ENCODE data around the gene CREB5. TPM values are rescaled to one million over a fixed set of nuclear protein-coding genes. Genes with fewer than 3 reads are reported as not detected.
A peak's percentile ranks its signal among the peaks of the same experiment; 100 is the strongest.
"Not testable (repeated sequence)": the region's sequence is repeated elsewhere in the genome, so short reads cannot be mapped to it uniquely, and the experiment has no call there.

CREB5 gene
- total RNA-seq, 1 experiment from 2014 or later: 13.7 TPM

- DNase-seq (ENCODE audit: low spot score): no peak
These were observed 399.5 kb downstream of the CREB5 start for GRCh38 chr7:28811701-28812430.

GRCh38 chr7:28812616-28813015 is 400.3 kb downstream of the CREB5 start:
- DNase-seq (ENCODE audit: low spot score): no peak

- no peak for DNase-seq (ENCODE audit: low spot score)
These were observed 401.1 kb downstream of the CREB5 start for GRCh38 chr7:28813243-28813962.

GRCh38 chr7:28815369-28815927 is 403.1 kb downstream of the CREB5 start:
- DNase-seq (ENCODE audit: low spot score): no peak

GRCh38 chr7:28815928-28816373 is 403.6 kb downstream of the CREB5 start:
- DNase-seq (ENCODE audit: low spot score): no peak

- no peak for DNase-seq (ENCODE audit: low spot score)
These were observed 406.7 kb downstream of the CREB5 start for GRCh38 chr7:28818996-28819395.

- DNase-seq (ENCODE audit: low spot score): no peak
These were observed 411.3 kb downstream of the CREB5 start for GRCh38 chr7:28823582-28823981.

GRCh38 chr7:28825817-28826448 is 413.6 kb downstream of the CREB5 start:
- not testable (repeated sequence) for DNase-seq (ENCODE audit: low spot score)

- DNase-seq (ENCODE audit: low spot score): peak; percentile 89
These were observed 418.5 kb downstream of the CREB5 start for GRCh38 chr7:28830846-28831245.

- no peak for DNase-seq (ENCODE audit: low spot score)
These were observed 420.4 kb downstream of the CREB5 start for GRCh38 chr7:28832669-28833068.

- peak; percentile 51 for DNase-seq (ENCODE audit: low spot score)
These were observed 423.5 kb downstream of the CREB5 start for GRCh38 chr7:28835800-28836199.

- no peak for DNase-seq (ENCODE audit: low spot score)
These were observed 424.4 kb downstream of the CREB5 start for GRCh38 chr7:28836716-28837115.

GRCh38 chr7:28837216-28837615 is 424.9 kb downstream of the CREB5 start:
- DNase-seq (ENCODE audit: low spot score): no peak

- DNase-seq (ENCODE audit: low spot score): peak; percentile 44
These were observed 428.3 kb downstream of the CREB5 start for GRCh38 chr7:28840592-28840995.

GRCh38 chr7:28841766-28842165 is 429.4 kb downstream of the CREB5 start:
- DNase-seq (ENCODE audit: low spot score): no peak

- no peak for DNase-seq (ENCODE audit: low spot score)
These were observed 430.5 kb downstream of the CREB5 start for GRCh38 chr7:28842769-28843295.

- DNase-seq (ENCODE audit: low spot score): no peak
These were observed 432.8 kb downstream of the CREB5 start for GRCh38 chr7:28845106-28845505.

GRCh38 chr7:28847176-28847575 is 434.9 kb downstream of the CREB5 start:
- DNase-seq (ENCODE audit: low spot score): no peak

GRCh38 chr7:28847681-28848080 is 435.4 kb downstream of the CREB5 start:
- DNase-seq (ENCODE audit: low spot score): no peak

- DNase-seq (ENCODE audit: low spot score): no peak
These were observed 436.6 kb downstream of the CREB5 start for GRCh38 chr7:28848906-28849305.

GRCh38 chr7:28850699-28851098 is 438.4 kb downstream of the CREB5 start:
- DNase-seq (ENCODE audit: low spot score): no peak

GRCh38 chr7:28853150-28853549 is 440.8 kb downstream of the CREB5 start:
- no peak for DNase-seq (ENCODE audit: low spot score)
